ENCODE measurements around the gene ARHGAP18. TPM values are rescaled to one million over a fixed set of nuclear protein-coding genes. Genes with fewer than 3 reads are reported as not detected.

The ARHGAP18 gene
- total RNA-seq, 1 donor from 2014 or later = 7.9 TPM

GRCh38 chr6:129696028-129696418 lies 14.0 kb downstream of the ARHGAP18 start:
- H3K27me3 Mint-ChIP-seq = no peaks in the 10 kb centered on the region
- no peak overlapping the region for H3K27ac Mint-ChIP-seq
- DNase-seq (no peak), ATAC-seq (ENCODE audit: low read depth) (no peak)
- no peaks in the 10 kb centered on the region for H3K36me3 Mint-ChIP-seq (ENCODE audit: low read depth)
- H3K4me3 Mint-ChIP-seq = no peak overlapping the region
- no peaks in the 10 kb centered on the region for H3K9me3 Mint-ChIP-seq
- peaks cover 11% of the 10 kb centered on the region for H3K4me1 Mint-ChIP-seq
- TF ChIP-seq CTCF (IDR thresholded peaks at IDR 0.05) = no peak
- ChIA-PET POLR2A (interaction anchor here (1.1 kb wide), 1 partner anchor 12 kb away, joined by 3 read pairs; no protein-coding TSS in a partner anchor), CTCF (no interaction called here)
- intact Hi-C loops (cut with micrococcal nuclease) = no loop called here

- no peaks in the 10 kb centered on the region for H3K9me3 Mint-ChIP-seq
- H3K27ac Mint-ChIP-seq = no peak overlapping the region
- no peak for DNase-seq
- no peaks in the 10 kb centered on the region for H3K27me3 Mint-ChIP-seq
- no peak overlapping the region for H3K4me3 Mint-ChIP-seq
- CTCF ChIA-PET = no interaction called here
- POLR2A ChIA-PET = interaction anchor here (1.1 to 1.8 kb wide), 2 partner anchors 11 to 14 kb away, joined by 3 to 4 read pairs; partner anchors contain the start of gene ARHGAP18
- H3K4me1 Mint-ChIP-seq = peaks cover 10% of the 10 kb centered on the region
- no peak for TF ChIP-seq CTCF (IDR thresholded peaks at IDR 0.05)
- no peak for ATAC-seq (ENCODE audit: low read depth)
- intact Hi-C loops (cut with micrococcal nuclease) = no loop called here
- no peaks in the 10 kb centered on the region for H3K36me3 Mint-ChIP-seq (ENCODE audit: low read depth)
Observed at GRCh38 chr6:129695373-129696027, 14.5 kb downstream of the ARHGAP18 start.

- CTCF ChIA-PET = no interaction called here
- H3K9me3 Mint-ChIP-seq = no peaks in the 10 kb centered on the region
- H3K36me3 Mint-ChIP-seq (ENCODE audit: low read depth) = no peaks in the 10 kb centered on the region
- H3K27me3 Mint-ChIP-seq = no peaks in the 10 kb centered on the region
- H3K4me3 Mint-ChIP-seq = no peak overlapping the region
- H3K4me1 Mint-ChIP-seq = peaks cover 8% of the 10 kb centered on the region
- POLR2A ChIA-PET = interaction anchor here (1.8 kb wide), 1 partner anchor 16 kb away, joined by 4 read pairs; the partner anchor contains the start of gene ARHGAP18
- DNase-seq = no peak
- intact Hi-C loops (cut with micrococcal nuclease) = no loop called here
- no peak for TF ChIP-seq CTCF (IDR thresholded peaks at IDR 0.05)
- no peak for ATAC-seq (ENCODE audit: low read depth)
- no peak overlapping the region for H3K27ac Mint-ChIP-seq
Observed at GRCh38 chr6:129694036-129694435, 15.9 kb downstream of the ARHGAP18 start.

GRCh38 chr6:129692467-129692866 lies 17.5 kb downstream of the ARHGAP18 start:
- ChIA-PET CTCF (no interaction called here), POLR2A (no interaction called here)
- no peak overlapping the region for H3K4me3 Mint-ChIP-seq
- H3K27me3 Mint-ChIP-seq = no peaks in the 10 kb centered on the region
- intact Hi-C loops (cut with micrococcal nuclease) = no loop called here
- H3K27ac Mint-ChIP-seq = no peak overlapping the region
- DNase-seq (no peak), ATAC-seq (ENCODE audit: low read depth) (no peak)
- no peaks in the 10 kb centered on the region for H3K9me3 Mint-ChIP-seq
- TF ChIP-seq CTCF (IDR thresholded peaks at IDR 0.05) = no peak
- no peaks in the 10 kb centered on the region for H3K36me3 Mint-ChIP-seq (ENCODE audit: low read depth)
- H3K4me1 Mint-ChIP-seq = peaks cover 14% of the 10 kb centered on the region

- Mint-ChIP-seq H3K9me3 (no peaks in the 10 kb centered on the region), H3K4me3 (no peak overlapping the region), H3K27me3 (no peaks in the 10 kb centered on the region), H3K27ac (no peak overlapping the region), H3K4me1 (peaks cover 21% of the 10 kb centered on the region), H3K36me3 (ENCODE audit: low read depth) (no peaks in the 10 kb centered on the region)
- intact Hi-C loops (cut with micrococcal nuclease) = no loop called here
- ChIA-PET POLR2A (no interaction called here), CTCF (no interaction called here)
- DNase-seq = no peak
- TF ChIP-seq CTCF (IDR thresholded peaks at IDR 0.05) = no peak
- ATAC-seq (ENCODE audit: low read depth) = no peak
Observed at GRCh38 chr6:129691709-129692108, 18.3 kb downstream of the ARHGAP18 start.
